IPS-15b (cell line): ENCODE results near the gene MTAP.

Experiments
- H3K27me3 ChIP-seq: one replicate; pipeline ENCODE4 v1.6.1; 2013; ENCODE audit warnings: low read length; ENCODE audit not compliant: control insufficient read depth, insufficient read depth
- H3K36me3 ChIP-seq: one replicate; pipeline ENCODE4 v1.6.1; 2013; ENCODE audit warnings: low read length; ENCODE audit not compliant: control insufficient read depth, insufficient read depth
- H3K4me1 ChIP-seq: one replicate; pipeline ENCODE4 v1.6.1; 2013; ENCODE audit warnings: mild to moderate bottlenecking, low read length; ENCODE audit not compliant: control insufficient read depth, insufficient read depth
- H3K4me3 ChIP-seq: one replicate; pipeline ENCODE4 v1.5.1; 2013; ENCODE audit warnings: low read depth, low read length
- H3K9ac ChIP-seq: one replicate; pipeline ENCODE4 v1.6.1; 2013; ENCODE audit warnings: low read depth, mild to moderate bottlenecking, low read length
- H3K9me3 ChIP-seq: one replicate; pipeline ENCODE4 v1.6.1; 2013; ENCODE audit warnings: mild to moderate bottlenecking, low read length; ENCODE audit not compliant: control insufficient read depth, insufficient read depth

Gene MTAP

GRCh38 chr9:21901546-21901945 lies 99.1 kb downstream of the MTAP start:
- no peaks in the 10 kb centered on the region for H3K9me3 ChIP-seq

GRCh38 chr9:21902136-21902535 lies 99.7 kb downstream of the MTAP start:
- Histone ChIP-seq H3K9ac (no peak overlapping the region), H3K36me3 (no peaks in the 10 kb centered on the region), H3K4me3 (no peak overlapping the region), H3K27me3 (no peaks in the 10 kb centered on the region), H3K9me3 (no peaks in the 10 kb centered on the region), H3K4me1 (no peaks in the 10 kb centered on the region)

More at GRCh38 chr9:21901546-21901945, 99.1 kb downstream of the MTAP start:
- Histone ChIP-seq H3K27me3 (no peaks in the 10 kb centered on the region), H3K4me3 (no peak overlapping the region), H3K36me3 (no peaks in the 10 kb centered on the region), H3K4me1 (no peaks in the 10 kb centered on the region), H3K9ac (no peak overlapping the region)

- Histone ChIP-seq H3K4me3 (no peak overlapping the region), H3K27me3 (no peaks in the 10 kb centered on the region), H3K9me3 (no peaks in the 10 kb centered on the region), H3K9ac (no peak overlapping the region), H3K36me3 (no peaks in the 10 kb centered on the region), H3K4me1 (no peaks in the 10 kb centered on the region)
Measured at GRCh38 chr9:21903380-21903965, 101.0 kb downstream of the MTAP start.

- Histone ChIP-seq H3K36me3 (no peaks in the 10 kb centered on the region), H3K4me1 (no peaks in the 10 kb centered on the region), H3K9me3 (no peaks in the 10 kb centered on the region), H3K4me3 (no peak overlapping the region), H3K9ac (no peak overlapping the region), H3K27me3 (no peaks in the 10 kb centered on the region)
Measured at GRCh38 chr9:21904371-21904770, 101.9 kb downstream of the MTAP start.

- Histone ChIP-seq H3K4me1 (no peaks in the 10 kb centered on the region), H3K36me3 (no peaks in the 10 kb centered on the region), H3K9ac (no peak overlapping the region), H3K4me3 (no peak overlapping the region), H3K9me3 (no peaks in the 10 kb centered on the region), H3K27me3 (no peaks in the 10 kb centered on the region)
Measured at GRCh38 chr9:21904776-21905175, 102.3 kb downstream of the MTAP start.

GRCh38 chr9:21906213-21906612 lies 103.8 kb downstream of the MTAP start:
- no peak overlapping the region for H3K9ac ChIP-seq
- H3K9me3 ChIP-seq = no peaks in the 10 kb centered on the region
- H3K4me1 ChIP-seq = no peaks in the 10 kb centered on the region
- no peaks in the 10 kb centered on the region for H3K27me3 ChIP-seq
- H3K36me3 ChIP-seq = no peaks in the 10 kb centered on the region
- no peak overlapping the region for H3K4me3 ChIP-seq

- H3K36me3 ChIP-seq = no peaks in the 10 kb centered on the region
- no peaks in the 10 kb centered on the region for H3K27me3 ChIP-seq
- H3K4me1 ChIP-seq = no peaks in the 10 kb centered on the region
- H3K9me3 ChIP-seq = no peaks in the 10 kb centered on the region
- no peak overlapping the region for H3K9ac ChIP-seq
- no peak overlapping the region for H3K4me3 ChIP-seq
Measured at GRCh38 chr9:21906881-21907280, 104.4 kb downstream of the MTAP start.

- no peaks in the 10 kb centered on the region for H3K36me3 ChIP-seq
- H3K4me1 ChIP-seq = no peaks in the 10 kb centered on the region
- no peak overlapping the region for H3K9ac ChIP-seq
- no peaks in the 10 kb centered on the region for H3K27me3 ChIP-seq
- no peaks in the 10 kb centered on the region for H3K9me3 ChIP-seq
- no peak overlapping the region for H3K4me3 ChIP-seq
Measured at GRCh38 chr9:21919377-21920362, 117.2 kb downstream of the MTAP start.

- no peaks in the 10 kb centered on the region for H3K9me3 ChIP-seq
- no peaks in the 10 kb centered on the region for H3K27me3 ChIP-seq
- no peak overlapping the region for H3K9ac ChIP-seq
- H3K4me3 ChIP-seq = no peak overlapping the region
- no peaks in the 10 kb centered on the region for H3K36me3 ChIP-seq
- H3K4me1 ChIP-seq = no peaks in the 10 kb centered on the region
Measured at GRCh38 chr9:21923694-21924093, 121.3 kb downstream of the MTAP start.

GRCh38 chr9:21927752-21928151 lies 125.3 kb downstream of the MTAP start:
- H3K36me3 ChIP-seq = no peaks in the 10 kb centered on the region
- no peaks in the 10 kb centered on the region for H3K9me3 ChIP-seq
- H3K4me1 ChIP-seq = peaks cover 4% of the 10 kb centered on the region
- no peak overlapping the region for H3K9ac ChIP-seq
- no peaks in the 10 kb centered on the region for H3K27me3 ChIP-seq
- H3K4me3 ChIP-seq = no peak overlapping the region

GRCh38 chr9:21931428-21931827 lies 129.0 kb downstream of the MTAP start:
- no peak overlapping the region for H3K4me3 ChIP-seq
- no peaks in the 10 kb centered on the region for H3K36me3 ChIP-seq

GRCh38 chr9:21933281-21933680 lies 130.8 kb downstream of the MTAP start:
- H3K4me3 ChIP-seq = no peak overlapping the region
- no peaks in the 10 kb centered on the region for H3K27me3 ChIP-seq
- no peaks in the 10 kb centered on the region for H3K36me3 ChIP-seq
- H3K9me3 ChIP-seq = no peaks in the 10 kb centered on the region
- H3K4me1 ChIP-seq = peaks cover 11% of the 10 kb centered on the region
- H3K9ac ChIP-seq = no peak overlapping the region

More at GRCh38 chr9:21931428-21931827, 129.0 kb downstream of the MTAP start:
- Histone ChIP-seq H3K27me3 (no peaks in the 10 kb centered on the region), H3K4me1 (peaks cover 11% of the 10 kb centered on the region), H3K9ac (no peak overlapping the region), H3K9me3 (no peaks in the 10 kb centered on the region)
